K562 (cell line): ENCODE data around the gene ALDOC. TPM values are rescaled to one million over a fixed set of nuclear protein-coding genes. Genes with fewer than 3 reads are reported as not detected.
A peak's percentile ranks its signal among the peaks of the same experiment; 100 is the strongest.

ENCODE experiments used
- ASH1L ChIP-seq: fragments of 450-650 bp; IDR thresholded peaks from 2 replicates; pipeline ENCODE4 v1.6.1; 2018; ENCODE audit warnings: borderline replicate concordance, mild to moderate bottlenecking, low read depth; ENCODE audit not compliant: partially characterized antibody
- BMI1 ChIP-seq: fragments of 150-350 bp; IDR thresholded peaks from 2 replicates; pipeline ENCODE4 v1.6.1; 2014; ENCODE audit warnings: low read length
- COPS2 ChIP-seq: fragments of 450-650 bp; conservative IDR thresholded peaks from 2 replicates; pipeline ENCODE4 v1.6.1; 2016; ENCODE audit warnings: mild to moderate bottlenecking, moderate library complexity
- FOXK1 ChIP-seq: sonication (generic); formaldehyde crosslinking; IDR thresholded peaks from 2 replicates; pipeline ENCODE4 v1.8.0; 2022; ENCODE audit warnings: missing genetic modification reagents, mild to moderate bottlenecking, borderline replicate concordance
- GATA2 ChIP-seq: sonication (generic); formaldehyde crosslinking; IDR thresholded peaks from 2 replicates; pipeline ENCODE4 v1.4.0; 2020; ENCODE audit warnings: mild to moderate bottlenecking, missing genetic modification reagents
- HCFC1 ChIP-seq: IDR thresholded peaks from 2 replicates; pipeline ENCODE4 v1.6.1; 2012; ENCODE audit warnings: low read depth, low read length, improper control_type of control experiment
- MGA ChIP-seq: fragments of 450-650 bp; IDR thresholded peaks from 2 replicates; pipeline ENCODE4 v1.6.1; 2016; ENCODE audit warnings: mild to moderate bottlenecking, moderate library complexity
- TSHZ1 ChIP-seq: fragments of 250-450 bp; sonication (Bioruptor Pico); IDR thresholded peaks from 2 replicates; pipeline ENCODE4 v1.4.0; 2020; ENCODE audit warnings: mild to moderate bottlenecking, moderate library complexity
- ZBTB49 ChIP-seq: sonication (generic); formaldehyde crosslinking; IDR thresholded peaks from 2 replicates; pipeline ENCODE4 v1.8.0; 2022; ENCODE audit warnings: missing genetic modification reagents, mild to moderate bottlenecking, borderline replicate concordance
- polyA plus RNA-seq, 8 experiments: library from polyadenylated mRNA; depleted of rRNA in 4 of 8; stranded (reverse) in 5 of 8; unstranded in 3 of 8; fragments of >200 nt; fragmentation: Nextera tagmentation in 2 of 8; fragmentation: Illumina TruSeq in 1 of 8; extraction: Ambion mirVana in 2 of 8; extraction: Trizol in 1 of 8; gene quantifications; 2 replicates each; pipeline versions ENCODE4 v1.2.1 to v1.2.3, GENCODE V29; 2011 to 2014; ENCODE audit warnings: inconsistent platforms in 1 of 8, missing spikeins in 1 of 8
- total RNA-seq, 7 experiments: library from RNA; depleted of rRNA in 6 of 7; stranded (reverse); fragments of >200 nt in 6 of 7; fragmentation: Illumina TruSeq in 2 of 7; extraction: Trizol in 2 of 7; gene quantifications; 2 replicates each; pipeline versions ENCODE4 v1.2.1 to v1.2.3, GENCODE V29; 2011 to 2021; ENCODE audit warnings: low replicate concordance in 1 of 7

ALDOC gene
- total and polyA plus RNA-seq, 9 of the 15 experiments (the other 6 are each of a cell fraction or from before 2014, with no cell fraction given): 43.2 to 263 (median 99.2) TPM

GRCh38 chr17:28571361-28572122 lies 5.2 kb downstream of the ALDOC start, which contains the start of gene PIGS (continued):
- TF ChIP-seq MGA (no peak), GATA2 (CRISPR knock-in tag) (no peak), COPS2 (no peak), FOXK1 (CRISPR knock-in tag) (no peak), ASH1L (no peak), BMI1 (no peak), HCFC1 (peak; percentile 54), TSHZ1 (CRISPR knock-in tag) (no peak), ZBTB49 (CRISPR knock-in tag) (no peak)
